RWPE1 (cell line): ENCODE data around the gene CACNA1B.

ENCODE experiments used
- CTCF ChIA-PET: fragments of 350-600 bp; sonication (Branson Sonifier 250); formaldehyde crosslinking; extraction: SDS; loops from one replicate; lab custom pipeline; 2021; lab: Yijun Ruan, JAX
- POLR2A ChIA-PET: fragments of 400-600 bp; formaldehyde crosslinking; extraction: SDS; loops from one replicate; lab custom pipeline; 2020; ENCODE audit warnings: antibody characterized with exemption; ENCODE audit not compliant: low non-redundant PET; lab: Yijun Ruan, JAX
- DNase-seq: peaks from one replicate; pipeline ENCODE4 v3.0.0; 2012; ENCODE audit warnings: low spot score
- H3K27ac ChIP-seq: fragments of 450-650 bp; 2 replicates; pipeline ENCODE4 v1.5.1; 2017
- CTCF ChIP-seq: fragments of 450-650 bp; conservative IDR thresholded peaks from 2 replicates; pipeline ENCODE4 v1.5.1; 2017; ENCODE audit warnings: low read depth, mild to moderate bottlenecking

CACNA1B gene

DNA sequence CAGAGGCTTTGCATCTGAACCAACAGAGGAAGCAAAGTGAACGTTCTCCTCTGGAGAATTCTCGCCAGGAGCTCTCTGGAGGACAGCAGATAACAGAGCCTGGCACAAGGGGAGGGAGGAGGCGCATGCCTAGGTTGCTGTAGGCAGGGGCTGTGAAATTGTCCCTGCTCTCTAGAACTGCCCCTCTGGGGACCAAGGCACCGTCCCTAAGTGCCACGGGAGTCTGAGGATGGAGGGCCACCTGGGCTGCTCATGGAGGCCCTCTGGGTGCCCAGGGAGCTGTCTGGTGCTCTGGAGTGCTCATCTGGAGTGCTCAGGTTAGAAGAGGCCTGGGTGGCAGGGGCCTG is 77.6 kb downstream of the CACNA1B start:
- TF ChIP-seq CTCF, result no peak
- ChIA-PET POLR2A (no interaction called here), CTCF (interaction anchor here (0.6 kb wide), 1 partner anchor 510 kb away, joined by 3 read pairs; no protein-coding TSS in a partner anchor)
- no peak for DNase-seq
- H3K27ac ChIP-seq, result no peak overlapping the region

DNA sequence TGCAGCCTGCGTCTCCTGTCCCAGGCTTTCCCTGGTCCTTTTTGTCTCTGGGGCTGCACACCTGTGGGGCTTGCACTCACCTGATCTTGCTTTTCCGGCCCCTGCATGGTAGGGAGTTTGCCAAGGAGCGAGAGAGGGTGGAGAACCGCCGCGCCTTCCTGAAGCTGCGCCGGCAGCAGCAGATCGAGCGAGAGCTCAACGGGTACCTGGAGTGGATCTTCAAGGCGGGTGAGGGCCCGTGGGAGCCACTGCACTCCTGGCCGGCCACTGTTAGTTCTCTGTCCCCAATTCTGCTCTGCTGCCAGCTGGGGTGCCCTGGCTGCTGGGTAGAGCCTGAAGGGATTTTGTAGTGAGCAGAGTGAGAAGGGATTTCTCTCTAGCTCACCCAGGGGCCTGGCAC is 78.0 kb downstream of the CACNA1B start:
- no peak for DNase-seq
- no peak overlapping the region for H3K27ac ChIP-seq
- POLR2A ChIA-PET, result no interaction called here
- CTCF ChIA-PET, result interaction anchor here (0.6 kb wide), 1 partner anchor 511 kb away, joined by 3 read pairs; no protein-coding TSS in a partner anchor
- TF ChIP-seq CTCF, result no peak

DNA sequence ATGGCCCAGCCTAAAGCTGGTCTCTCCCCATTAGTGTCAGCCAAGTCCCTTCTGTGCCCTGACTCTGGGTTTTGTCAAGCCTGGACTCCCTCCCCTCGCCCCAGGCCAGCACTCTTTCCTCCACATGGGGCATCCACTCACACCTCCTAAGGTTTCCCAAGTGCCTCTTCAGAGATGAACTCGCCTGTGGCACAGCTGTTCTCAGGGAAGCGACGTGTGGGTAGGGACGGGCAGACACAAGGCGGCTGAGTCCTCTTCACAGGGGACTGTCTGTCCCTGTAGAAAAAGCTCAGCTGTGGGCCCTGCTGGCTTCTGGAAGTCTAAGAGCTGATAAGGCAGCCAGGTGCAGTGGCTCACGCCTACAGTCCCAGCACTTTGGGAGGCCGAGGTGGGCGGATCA is 78.5 kb downstream of the CACNA1B start:
- DNase-seq, result no peak
- TF ChIP-seq CTCF, result no peak
- H3K27ac ChIP-seq, result no peak overlapping the region
- CTCF ChIA-PET, result interaction anchor here (0.7 kb wide), 1 partner anchor 376 kb away, joined by 3 read pairs; no protein-coding TSS in a partner anchor
- POLR2A ChIA-PET, result no interaction called here

GRCh38 chr9:137956688-137957385 is 79.3 kb downstream of the CACNA1B start:
- H3K27ac ChIP-seq, result no peak overlapping the region
- TF ChIP-seq CTCF, result no peak
- ChIA-PET CTCF (interaction anchor here (0.7 kb wide), 1 partner anchor 376 kb away, joined by 3 read pairs; no protein-coding TSS in a partner anchor), POLR2A (no interaction called here)
- no peak for DNase-seq

DNA sequence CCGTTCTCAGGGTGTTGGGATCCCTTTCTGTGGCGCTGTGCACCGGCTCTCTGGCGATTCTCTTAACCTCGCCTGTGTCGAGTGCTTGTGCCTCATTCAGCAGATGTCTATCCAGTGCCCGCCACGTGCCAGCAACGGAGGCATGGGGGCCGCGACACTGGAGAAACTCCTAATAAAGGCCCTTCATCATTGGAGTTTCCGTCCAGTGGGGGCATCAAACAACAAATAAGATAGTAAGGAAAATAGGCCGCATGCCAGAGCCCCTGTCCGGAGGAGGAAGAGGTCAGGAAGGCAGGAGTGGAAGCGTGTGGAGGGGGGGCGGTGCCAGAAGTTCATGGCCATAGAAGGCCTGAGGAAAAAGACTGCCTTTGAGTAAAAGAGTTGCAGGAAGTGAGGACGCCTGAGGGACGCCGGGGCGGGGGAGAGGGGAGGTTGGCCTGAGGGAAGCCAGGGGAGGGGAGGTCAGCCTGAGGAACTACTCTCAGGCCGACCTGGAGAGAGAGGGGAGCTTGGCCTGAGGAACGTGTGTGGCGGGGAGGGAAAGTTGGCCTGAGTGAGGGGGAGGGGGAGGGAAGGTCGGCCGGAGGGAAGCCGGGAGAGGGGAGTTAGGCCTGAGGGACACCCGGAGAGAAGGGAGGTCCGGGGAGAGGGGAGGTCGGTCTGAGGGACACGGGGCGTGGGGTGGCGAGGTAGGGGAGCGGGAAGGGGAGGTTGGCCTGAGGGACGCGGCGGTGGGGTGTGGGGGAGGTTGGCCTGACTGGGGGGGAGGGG is 82.2 kb downstream of the CACNA1B start:
- TF ChIP-seq CTCF, result no peak
- no peak overlapping the region for H3K27ac ChIP-seq
- CTCF ChIA-PET, result no interaction called here
- POLR2A ChIA-PET, result no interaction called here
- DNase-seq, result no peak

GRCh38 chr9:137960496-137960895 is 82.9 kb downstream of the CACNA1B start:
- no peak for DNase-seq
- ChIA-PET POLR2A (no interaction called here), CTCF (no interaction called here)
- no peak overlapping the region for H3K27ac ChIP-seq
- no peak for TF ChIP-seq CTCF
